Fibroblast of lung (primary cell): ENCODE results near the gene MON1A.

ENCODE experiments used
- CTCF ChIP-seq, 2 donors: IDR thresholded peaks in 1 of 2; conservative IDR thresholded peaks in 1 of 2; 1 replicate in 1 of 2; 2 replicates in 1 of 2; pipeline ENCODE4 v1.5.1; 2011 to 2012; ENCODE audit warnings: low read length in 2 of 2, control low read depth in 1 of 2, inconsistent platforms in 1 of 2, low read depth in 1 of 2, mild to moderate bottlenecking in 1 of 2
- EZH2 ChIP-seq: IDR thresholded peaks from 2 replicates; pipeline ENCODE4 v1.5.1; 2012; ENCODE audit warnings: low read length, control low read depth, mild to moderate bottlenecking; ENCODE audit errors: missing control alignments

DNA sequence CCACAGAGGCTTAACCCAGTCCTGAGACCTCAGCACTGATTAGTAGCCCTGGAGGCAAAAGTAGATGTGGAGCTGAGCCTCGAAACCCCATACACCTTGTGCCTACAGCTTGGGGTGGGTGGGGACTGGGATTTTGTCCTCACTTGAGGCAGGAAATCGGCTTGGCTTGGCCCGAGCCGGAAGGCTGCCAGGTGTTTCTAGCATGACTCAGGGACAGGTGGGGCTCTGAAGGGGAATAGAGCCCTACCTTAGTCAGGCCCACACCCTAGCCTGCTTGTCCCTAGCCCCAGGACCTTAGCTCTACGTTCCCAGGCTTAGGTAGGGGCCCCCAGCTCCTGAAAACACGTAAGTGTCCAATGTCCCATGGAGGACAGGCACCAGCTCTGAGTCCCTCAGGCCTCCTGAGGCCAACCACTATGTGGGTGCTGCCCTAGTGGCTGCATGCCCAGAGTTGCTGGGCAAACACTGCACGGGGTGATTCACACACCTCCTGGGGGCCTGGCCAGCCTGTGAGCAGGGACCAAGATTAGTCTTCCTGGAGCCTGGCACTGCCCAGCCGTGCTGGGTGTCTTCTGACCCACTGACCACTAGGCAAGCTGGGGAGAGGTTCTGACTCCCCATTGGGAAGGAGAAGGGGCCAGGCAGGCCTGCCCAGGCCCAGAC lies 29.0 kb downstream of the MON1A start:
- TF ChIP-seq CTCF (conservative IDR thresholded peaks at IDR 0.05 in 1 of 2, IDR thresholded peaks at IDR 0.05 in 1 of 2; ENCODE audit: low read depth in 1 of 2, low read length in 2 of 2) (no peak), EZH2 (no peak)
